ENCODE data around the gene BLACAT1.
A peak's percentile ranks its signal among the peaks of the same experiment; 100 is the strongest.
"Not testable (repeated sequence)": the region's sequence is repeated elsewhere in the genome, so short reads cannot be mapped to it uniquely, and the experiment has no call there.

The BLACAT1 gene

DNA sequence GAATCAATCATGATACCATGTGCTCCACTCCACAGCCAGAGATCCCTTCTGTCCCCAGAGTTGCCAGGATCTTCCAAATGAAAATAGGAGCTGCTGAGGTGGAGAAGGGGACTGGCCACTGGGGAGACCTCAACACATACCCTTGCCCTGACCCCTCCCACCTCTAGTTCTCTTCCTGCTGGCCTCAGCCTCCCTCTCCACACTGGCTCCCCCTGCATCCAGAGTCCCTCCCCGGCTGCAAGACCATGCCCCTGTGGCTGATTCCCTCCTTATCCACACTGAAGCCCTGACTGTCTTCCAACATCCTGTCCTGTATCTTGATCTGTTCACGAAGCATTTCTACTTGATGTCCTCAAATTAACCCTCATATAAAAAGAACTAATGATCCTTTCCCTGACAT lies 27.5 kb upstream of the BLACAT1 start:
- DNase-seq = no peak

GRCh38 chr1:205482587-205482986 lies 26.7 kb upstream of the BLACAT1 start:
- DNase-seq = not testable (repeated sequence)

- DNase-seq = peak; percentile 31
Measured at GRCh38 chr1:205481629-205482151, 25.8 kb upstream of the BLACAT1 start.

GRCh38 chr1:205481218-205481617 lies 25.4 kb upstream of the BLACAT1 start:
- no peak for DNase-seq

DNA sequence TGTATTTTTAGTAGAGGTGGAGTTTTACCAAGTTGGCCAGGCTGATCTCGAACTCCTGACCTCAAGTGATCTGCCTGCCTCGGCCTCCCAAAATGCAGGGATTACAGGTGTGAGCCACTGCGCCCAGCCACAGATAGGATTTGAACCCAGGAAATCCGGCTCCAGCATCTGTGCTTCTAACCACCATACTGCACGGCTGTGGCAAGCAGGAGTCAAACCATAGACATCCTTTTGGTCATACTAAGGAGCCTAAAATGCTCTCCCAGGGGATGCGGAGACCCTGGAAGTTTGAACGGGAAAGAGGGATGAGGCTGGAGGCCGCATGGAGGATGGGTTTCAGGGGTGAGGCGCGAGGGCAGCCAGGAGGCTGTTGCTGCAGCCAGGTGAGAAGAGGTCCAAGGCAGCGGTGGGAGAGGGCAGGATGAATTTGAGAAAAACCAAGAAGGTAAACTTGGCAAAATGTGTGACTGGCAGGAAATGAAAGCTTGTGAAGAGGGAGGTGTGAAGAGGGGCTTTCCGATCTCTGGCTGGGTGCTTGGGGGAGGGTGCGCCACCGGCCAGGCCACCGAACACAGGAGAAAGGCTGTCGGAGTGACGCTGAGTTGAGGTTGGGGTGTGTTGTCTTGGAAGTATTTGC lies 24.6 kb upstream of the BLACAT1 start:
- DNase-seq = no peak

GRCh38 chr1:205478985-205479384 lies 23.1 kb upstream of the BLACAT1 start:
- DNase-seq = not testable (repeated sequence)

DNA sequence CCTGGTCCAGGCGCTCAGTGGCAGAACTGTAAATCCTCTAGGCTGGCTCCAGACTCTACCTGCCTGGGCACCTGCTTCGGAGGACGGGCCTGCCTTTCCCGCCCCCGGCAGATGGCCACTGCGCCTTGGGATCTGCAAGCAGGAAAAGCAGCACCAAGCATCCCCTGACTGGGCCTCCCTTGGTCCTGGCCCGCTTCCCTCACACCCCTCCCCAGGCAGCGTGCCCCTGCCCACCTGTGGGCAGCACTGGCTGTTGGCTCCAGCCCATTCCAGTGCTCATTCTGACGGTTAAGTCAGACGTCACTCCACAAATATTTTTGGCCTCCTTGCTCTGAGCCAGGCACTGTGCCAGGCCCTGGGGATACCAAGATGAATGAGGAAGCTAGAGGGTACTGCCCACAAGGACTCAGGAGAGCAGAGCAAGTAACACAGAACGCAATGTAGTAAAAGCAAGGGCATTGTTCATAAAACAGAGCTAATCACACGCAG lies 22.0 kb upstream of the BLACAT1 start:
- DNase-seq = no peak

GRCh38 chr1:205477121-205477758 lies 21.4 kb upstream of the BLACAT1 start:
- no peak for DNase-seq

- no peak for DNase-seq
Measured at GRCh38 chr1:205476648-205477047, 20.8 kb upstream of the BLACAT1 start.

DNA sequence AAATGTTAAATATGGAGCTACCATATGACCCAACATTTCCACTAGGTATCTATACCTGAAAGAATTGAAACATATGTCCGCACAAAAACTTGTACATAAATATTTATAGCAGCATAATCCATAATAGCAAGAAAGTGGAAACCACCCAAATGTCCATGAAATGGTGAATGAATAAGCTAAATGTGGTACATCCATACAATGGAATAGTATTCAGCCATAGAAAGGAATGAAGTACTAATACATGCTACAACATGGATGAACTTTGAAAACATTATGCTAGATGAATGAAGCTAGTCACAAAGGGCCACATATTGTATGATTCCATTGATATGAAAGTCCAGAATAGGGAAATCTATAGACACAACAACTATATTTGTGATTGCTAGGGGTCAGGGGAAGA lies 20.0 kb upstream of the BLACAT1 start:
- no peak for DNase-seq

GRCh38 chr1:205474571-205474970 lies 18.7 kb upstream of the BLACAT1 start:
- no peak for DNase-seq

DNA sequence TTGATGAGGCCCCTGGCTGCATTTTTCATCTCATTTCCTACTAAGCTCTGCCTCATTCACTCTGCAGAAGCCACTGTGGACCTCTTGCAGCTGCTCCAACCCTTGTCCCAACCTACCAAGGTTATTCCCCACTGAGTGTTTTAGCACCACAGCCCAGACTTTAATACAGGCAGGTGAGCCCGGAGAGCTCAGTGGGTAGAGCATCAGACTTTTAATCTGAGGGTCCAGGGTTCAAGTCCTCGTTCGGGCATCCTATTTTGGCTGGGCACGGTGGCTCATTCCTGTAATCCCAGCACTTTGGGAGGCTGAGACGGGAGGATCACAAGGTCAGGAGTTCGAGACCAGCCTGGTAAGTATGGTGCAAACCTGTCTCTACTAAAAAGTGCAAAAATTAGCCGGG lies 18.1 kb upstream of the BLACAT1 start:
- no peak for DNase-seq

GRCh38 chr1:205473475-205473874 lies 17.6 kb upstream of the BLACAT1 start:
- DNase-seq = no peak

DNA sequence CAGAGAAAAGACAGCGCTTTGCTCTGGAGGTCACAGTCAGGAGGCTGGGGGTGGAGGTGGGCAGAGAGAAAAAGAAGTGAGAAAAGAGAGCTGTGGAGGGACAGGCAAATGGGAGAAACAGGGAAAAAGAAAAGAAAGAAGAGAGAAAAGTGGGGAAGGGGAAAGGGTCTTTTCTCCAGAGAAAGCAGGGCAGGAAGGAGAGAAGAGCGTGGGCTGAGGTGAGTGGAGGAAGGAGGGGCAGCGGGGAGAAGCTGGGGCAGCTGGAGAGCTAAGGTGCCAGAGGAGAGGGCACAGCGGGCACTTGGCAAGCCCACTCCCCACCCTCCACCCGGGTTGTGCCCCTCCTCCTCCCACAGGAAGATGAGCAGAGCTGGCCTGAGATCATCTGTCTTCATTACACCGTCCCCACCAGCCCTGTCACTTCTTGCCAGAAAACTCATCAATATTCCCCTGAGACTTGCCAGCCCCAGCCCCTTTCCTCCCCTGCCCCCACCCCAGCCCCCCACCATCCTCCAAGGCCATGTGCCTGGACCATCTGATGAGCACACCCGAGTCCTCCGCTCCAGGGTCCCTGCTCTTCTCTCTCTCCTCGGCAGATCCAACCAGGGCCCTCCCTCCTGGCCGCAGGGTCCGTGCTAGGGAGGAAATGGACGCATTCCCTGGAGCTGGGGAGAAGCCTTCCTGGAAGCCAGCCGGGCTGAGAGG lies 17.0 kb upstream of the BLACAT1 start:
- no peak for DNase-seq

- DNase-seq = no peak
Measured at GRCh38 chr1:205470131-205470530, 14.3 kb upstream of the BLACAT1 start.

DNA sequence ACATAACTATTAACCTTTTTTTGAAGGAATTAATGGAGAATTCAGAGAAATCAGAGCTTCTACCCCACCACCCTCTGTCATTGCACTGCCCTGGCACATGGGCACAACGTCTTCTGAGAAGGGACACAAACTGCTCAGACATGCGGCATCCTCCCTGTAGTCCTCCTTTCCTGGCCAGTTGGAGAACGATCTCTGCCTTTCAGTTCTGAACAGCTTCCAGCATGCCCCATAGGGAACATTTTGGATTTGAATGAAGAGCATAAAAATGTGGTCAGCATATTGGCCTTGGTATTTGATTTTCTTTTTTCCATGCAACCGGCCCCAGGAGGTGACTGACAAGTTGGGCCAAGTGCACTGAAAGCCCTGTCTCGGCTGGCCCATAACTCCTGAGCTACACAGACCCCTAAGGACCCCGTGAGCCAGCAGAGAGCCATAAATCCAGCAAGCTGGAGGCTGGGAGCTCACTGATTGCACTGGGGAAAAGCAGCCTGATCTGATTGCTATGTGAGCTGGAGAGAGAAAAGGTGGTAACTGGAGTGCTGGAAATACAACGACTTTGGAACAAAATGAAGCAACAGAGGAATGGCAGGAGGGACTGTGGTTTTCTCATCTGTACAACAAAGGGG lies 10.9 kb upstream of the BLACAT1 start:
- no peak for DNase-seq

DNA sequence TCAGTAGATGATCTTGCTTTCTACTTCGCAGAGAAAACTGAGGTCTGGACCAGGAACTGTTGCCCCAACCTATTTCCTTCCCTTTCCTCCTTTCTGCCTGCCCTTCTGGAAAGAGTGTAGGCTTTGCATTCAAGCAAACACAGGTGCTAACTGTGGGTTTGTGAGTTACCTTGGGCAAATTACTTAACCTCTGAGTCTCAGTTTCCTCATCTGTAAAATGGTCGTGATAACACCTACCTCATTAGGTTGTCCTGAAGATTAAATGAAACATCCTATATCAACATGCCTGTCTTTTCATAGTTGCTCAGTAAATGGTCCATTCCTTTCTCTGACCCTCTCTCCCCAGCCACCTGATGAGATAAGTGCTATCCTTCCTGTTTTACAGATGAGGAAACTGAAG lies 9.5 kb upstream of the BLACAT1 start:
- DNase-seq = no peak

- no peak for DNase-seq
Measured at GRCh38 chr1:205458777-205459566, 3.1 kb upstream of the BLACAT1 start.

DNA sequence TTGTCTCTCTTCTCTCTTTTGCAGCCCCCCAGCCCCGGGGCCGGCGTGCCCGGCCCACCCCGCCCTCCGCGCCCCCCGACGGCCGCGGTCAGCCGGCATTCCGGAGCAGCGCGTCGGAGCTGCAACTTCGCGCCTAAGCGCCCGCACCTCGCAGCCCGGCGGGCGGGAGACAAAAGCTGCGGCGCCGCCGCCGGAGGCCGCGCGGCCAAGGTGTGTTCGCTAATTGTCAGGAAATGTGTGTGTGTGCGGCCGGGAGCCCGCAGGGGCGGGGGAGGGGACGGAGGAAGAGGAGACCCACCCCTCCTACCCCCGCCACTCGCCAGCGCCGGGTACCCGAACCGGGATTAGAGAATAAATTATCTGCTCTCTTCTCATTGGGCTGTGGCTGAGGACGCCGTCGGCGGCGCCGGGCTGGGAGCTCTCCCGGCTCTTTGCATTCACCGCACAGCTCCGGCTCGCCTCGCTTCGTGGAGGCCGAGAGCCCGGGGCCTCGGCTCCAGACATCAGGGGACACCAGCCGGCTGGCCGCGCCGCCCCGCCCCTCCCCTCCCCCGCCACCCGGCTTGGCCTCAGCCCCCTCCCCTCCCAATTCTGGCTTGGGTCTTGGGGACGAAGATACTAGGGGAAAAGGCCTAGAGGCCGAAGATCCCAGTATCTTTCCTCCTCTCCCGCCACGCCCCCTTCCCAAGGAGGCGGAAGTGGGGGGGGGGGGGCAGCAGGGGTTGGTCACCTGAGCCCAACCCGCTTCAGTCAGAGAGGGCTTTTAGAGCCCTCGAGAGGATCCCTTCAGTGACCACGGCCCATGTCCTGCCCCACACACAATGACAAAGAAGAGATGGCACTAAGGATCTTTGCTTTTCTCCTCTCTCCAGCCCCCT lies 1.3 kb upstream of the BLACAT1 start:
- peak; percentile 55 for DNase-seq

DNA sequence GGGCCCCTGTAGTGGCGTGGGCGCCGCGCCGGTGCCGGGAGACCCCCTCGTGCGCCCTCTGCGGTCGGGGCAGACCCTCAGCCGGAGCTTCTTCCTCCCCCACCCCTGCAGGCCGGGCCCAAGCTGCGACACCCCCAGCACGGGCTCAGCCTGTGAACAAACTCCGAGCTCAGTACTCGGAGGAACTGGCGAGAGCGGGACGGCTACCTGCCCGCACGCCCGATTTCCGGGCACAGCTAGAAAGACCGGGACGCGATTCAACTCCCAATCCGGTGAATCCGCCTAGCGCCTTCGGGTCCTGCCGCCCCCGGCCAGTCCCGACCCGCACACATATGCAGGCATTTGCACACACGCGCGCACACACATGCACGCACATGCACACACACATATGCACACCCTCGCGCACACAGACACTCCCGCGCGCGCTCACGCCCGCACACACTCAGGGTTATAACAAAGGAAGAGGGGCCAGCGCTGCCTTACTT lies 580 bp upstream of the BLACAT1 start:
- no peak for DNase-seq

GRCh38 chr1:205454903-205455335 lies 926 bp downstream of the BLACAT1 start:
- DNase-seq = no peak

Data from NCI-H2171 (cell line).